Thymus (tissue), 11 donors: ENCODE measurements around the gene ABHD16B. TPM values are rescaled to one million over a fixed set of nuclear protein-coding genes. Genes with fewer than 3 reads are reported as not detected.
"Not testable (repeated sequence)": the region's sequence is repeated elsewhere in the genome, so short reads cannot be mapped to it uniquely, and the experiment has no call there.

Experiments
- DNase-seq, 9 donors: peaks; one replicate each; pipeline ENCODE4 v3.0.0-alpha.2; 2013; ENCODE audit warnings: low spot score in 9 of 9, low read depth in 6 of 9, missing footprints in 1 of 9
- H3K27ac ChIP-seq, 2 donors: one replicate each; pipeline ENCODE4 v1.5.1; 2013; ENCODE audit warnings: control low read depth in 1 of 2, low read depth in 1 of 2, low read length in 1 of 2, mild to moderate bottlenecking in 1 of 2, moderate library complexity in 1 of 2
- H3K27me3 ChIP-seq, 2 donors: one replicate each; pipeline ENCODE4 v1.5.1; 2013; ENCODE audit warnings: low read length in 1 of 2; ENCODE audit not compliant: control insufficient read depth in 2 of 2, insufficient read depth in 1 of 2
- H3K36me3 ChIP-seq, 2 donors: one replicate each; pipeline ENCODE4 v1.5.1; 2013; ENCODE audit warnings: low read length in 1 of 2, mild to moderate bottlenecking in 1 of 2, moderate library complexity in 1 of 2; ENCODE audit not compliant: control insufficient read depth in 2 of 2, insufficient read depth in 2 of 2
- H3K4me1 ChIP-seq, 2 donors: one replicate each; pipeline ENCODE4 v1.5.1; 2013; ENCODE audit warnings: low read length in 2 of 2; ENCODE audit not compliant: control insufficient read depth in 2 of 2, insufficient read depth in 2 of 2
- H3K4me3 ChIP-seq, 2 donors: one replicate each; pipeline ENCODE4 v1.5.1; 2013; ENCODE audit warnings: low read length in 2 of 2, control low read depth in 1 of 2, mild to moderate bottlenecking in 1 of 2
- H3K9me3 ChIP-seq, 2 donors: one replicate each; pipeline ENCODE4 v1.5.1; 2013; ENCODE audit warnings: low read length in 1 of 2, mild to moderate bottlenecking in 1 of 2; ENCODE audit not compliant: control insufficient read depth in 2 of 2, insufficient read depth in 1 of 2
- WGBS: extraction: QIAGEN DNeasy Blood & Tissue Kit; methylation state at CpG from one replicate; pipeline ENCODE4 v1.1.7; 2013; 5-methylcytosine and 5-hydroxymethylcytosine counted together
- polyA plus RNA-seq: library from polyadenylated mRNA; stranded (reverse); fragments of 200-250 nt; gene quantifications from one replicate; pipeline ENCODE4 v1.2.3, GENCODE V29; 2013
- total RNA-seq: library from RNA; stranded (reverse); fragments of 120-200 nt; gene quantifications from one replicate; pipeline ENCODE4 v1.2.4, GENCODE V29; 2013
- donor health status: healthy.

The ABHD16B gene
- total and polyA plus RNA-seq, 2 donors: 0.57 TPM; not detected in 1

GRCh38 chr20:63864545-63864977 is 3.3 kb downstream of the ABHD16B start:
- Histone ChIP-seq H3K9me3 (peaks cover 0 to 3% of the 10 kb centered on the region in 2 donors), H3K27me3 (no peaks in the 10 kb centered on the region), H3K4me1 (peaks cover 0 to 18% of the 10 kb centered on the region in 2 donors), H3K27ac (peak overlapping the region; percentile 77 to 92), H3K4me3 (peak overlapping the region; percentile 81 to 93), H3K36me3 (peaks cover 19 to 28% of the 10 kb centered on the region in 2 donors)
- under 1% methylated on average over 25 of the region's 25 CpGs for WGBS
- no peak for DNase-seq

GRCh38 chr20:63864978-63865640 is 3.8 kb downstream of the ABHD16B start, which contains the start of gene TPD52L2:
Gene TPD52L2 (plus strand): TSS chr20:63865270. CDS start chr20:63865366, 96 bp downstream.
- peak; percentile 91 to 98 (median 94) for DNase-seq
- Histone ChIP-seq H3K9me3 (peaks cover 0 to 3% of the 10 kb centered on the region in 2 donors), H3K4me1 (peaks cover 0 to 18% of the 10 kb centered on the region in 2 donors), H3K4me3 (peak within 1 kb of the TSS; percentile 81 to 93), H3K36me3 (peaks cover 24 to 33% of the 10 kb centered on the region in 2 donors), H3K27me3 (no peaks in the 10 kb centered on the region), H3K27ac (peak within 1 kb of the TSS; percentile 77 to 93)
- WGBS: under 1% methylated on average over 68 of the region's 68 CpGs

- peaks cover 0 to 18% of the 10 kb centered on the region in 2 donors for H3K4me1 ChIP-seq
- 96% methylated on average over 13 of the region's 13 CpGs for WGBS
- not testable (repeated sequence) for H3K4me3 ChIP-seq, H3K9me3 ChIP-seq, H3K27ac ChIP-seq, H3K27me3 ChIP-seq, DNase-seq
- H3K36me3 ChIP-seq: peaks cover 25 to 36% of the 10 kb centered on the region in 2 donors
Measured at GRCh38 chr20:63867042-63867441, 5.7 kb downstream of the ABHD16B start.

- Histone ChIP-seq H3K36me3 (peaks cover 29 to 32% of the 10 kb centered on the region in 2 donors), H3K9me3 (peaks cover 0 to 1% of the 10 kb centered on the region in 2 donors), H3K27ac (no peak overlapping the region), H3K27me3 (no peaks in the 10 kb centered on the region), H3K4me3 (no peak overlapping the region), H3K4me1 (peaks cover 0 to 15% of the 10 kb centered on the region in 2 donors)
- no peak for DNase-seq
- 98% methylated on average over 5 of the region's 5 CpGs for WGBS
Measured at GRCh38 chr20:63868264-63868663, 7.0 kb downstream of the ABHD16B start.

GRCh38 chr20:63873477-63873971 is 12.2 kb downstream of the ABHD16B start:
- Histone ChIP-seq H3K4me3 (no peak overlapping the region), H3K36me3 (peaks cover 70 to 81% of the 10 kb centered on the region in 2 donors), H3K9me3 (peaks cover 0 to 2% of the 10 kb centered on the region in 2 donors), H3K4me1 (no peaks in the 10 kb centered on the region), H3K27ac (peak overlapping the region in 1 of 2 donors; percentile 60), H3K27me3 (no peaks in the 10 kb centered on the region)
- WGBS: 95% methylated on average over 14 of the region's 14 CpGs
- DNase-seq: no peak

- not testable (repeated sequence) for H3K27ac ChIP-seq, H3K9me3 ChIP-seq, H3K27me3 ChIP-seq, H3K4me1 ChIP-seq, DNase-seq, H3K4me3 ChIP-seq
- peaks cover 65 to 82% of the 10 kb centered on the region in 2 donors for H3K36me3 ChIP-seq
- WGBS: 97% methylated on average over 7 of the region's 7 CpGs
Measured at GRCh38 chr20:63874241-63874640, 12.9 kb downstream of the ABHD16B start.

- WGBS: 97% methylated on average over 19 of the region's 19 CpGs
- Histone ChIP-seq H3K4me3 (no peak overlapping the region), H3K36me3 (peaks cover 58 to 66% of the 10 kb centered on the region in 2 donors), H3K27me3 (no peaks in the 10 kb centered on the region), H3K27ac (no peak overlapping the region), H3K9me3 (peaks cover 0 to 7% of the 10 kb centered on the region in 2 donors), H3K4me1 (no peaks in the 10 kb centered on the region)
- DNase-seq: no peak
Measured at GRCh38 chr20:63876489-63877036, 15.3 kb downstream of the ABHD16B start.

GRCh38 chr20:63877755-63878470 is 16.6 kb downstream of the ABHD16B start:
- 98% methylated on average over 32 of the region's 32 CpGs for WGBS
- no peaks in the 10 kb centered on the region for H3K4me1 ChIP-seq
- no peak for DNase-seq

More at GRCh38 chr20:63877755-63878470, 16.6 kb downstream of the ABHD16B start:
- H3K4me3 ChIP-seq: no peak overlapping the region
- H3K27ac ChIP-seq: no peak overlapping the region
- peaks cover 0 to 7% of the 10 kb centered on the region in 2 donors for H3K9me3 ChIP-seq
- H3K36me3 ChIP-seq: peaks cover 59 to 74% of the 10 kb centered on the region in 2 donors
- no peaks in the 10 kb centered on the region for H3K27me3 ChIP-seq
